Measurements from ENCODE around the gene SCN8A. TPM values are rescaled to one million over a fixed set of nuclear protein-coding genes. Genes with fewer than 3 reads are reported as not detected.

SCN8A gene
- total RNA-seq, 1 experiment from 2014 or later, result 4.3 TPM

- Histone ChIP-seq H3K4me3 (no peak overlapping the region), H3K27me3 (replicated peaks) (no peaks in the 10 kb centered on the region), H3K36me3 (no peaks in the 10 kb centered on the region; the same call in 1 of the 2 replicates), H3K4me1 (replicated peaks) (peaks cover 21% of the 10 kb centered on the region), H3K9me3 (replicated peaks) (no peaks in the 10 kb centered on the region), H3K27ac (no peak overlapping the region)
- DNase-seq (ENCODE audit: low read depth in 1 of 2, low spot score in 2 of 2), result no peak
Measured at GRCh38 chr12:51687614-51688013, 96.6 kb downstream of the SCN8A start.

GRCh38 chr12:51689983-51690382, 99.0 kb downstream of the SCN8A start:
- H3K4me3 ChIP-seq, result no peak overlapping the region
- no peak for DNase-seq (ENCODE audit: low read depth in 1 of 2, low spot score in 2 of 2)
- H3K27ac ChIP-seq, result no peak overlapping the region
- no peaks in the 10 kb centered on the region for H3K9me3 ChIP-seq (replicated peaks)
- no peaks in the 10 kb centered on the region for H3K27me3 ChIP-seq (replicated peaks)
- no peaks in the 10 kb centered on the region; the same call in 1 of the 2 replicates for H3K36me3 ChIP-seq
- peaks cover 13% of the 10 kb centered on the region for H3K4me1 ChIP-seq (replicated peaks)

GRCh38 chr12:51692016-51692415, 101.0 kb downstream of the SCN8A start:
- Histone ChIP-seq H3K27me3 (replicated peaks) (no peaks in the 10 kb centered on the region), H3K4me3 (no peak overlapping the region), H3K36me3 (no peaks in the 10 kb centered on the region; the same call in 1 of the 2 replicates), H3K27ac (no peak overlapping the region), H3K9me3 (replicated peaks) (no peaks in the 10 kb centered on the region), H3K4me1 (replicated peaks) (peaks cover 1% of the 10 kb centered on the region; the same call in 1 of the 2 replicates)
- no peak for DNase-seq (ENCODE audit: low read depth in 1 of 2, low spot score in 2 of 2)

GRCh38 chr12:51693569-51693968, 102.5 kb downstream of the SCN8A start:
- Histone ChIP-seq H3K9me3 (replicated peaks) (no peaks in the 10 kb centered on the region), H3K27ac (no peak overlapping the region)

GRCh38 chr12:51694146-51694545, 103.1 kb downstream of the SCN8A start:
- H3K36me3 ChIP-seq, result no peaks in the 10 kb centered on the region
- H3K9me3 ChIP-seq (replicated peaks), result no peaks in the 10 kb centered on the region
- no peaks in the 10 kb centered on the region for H3K4me1 ChIP-seq (replicated peaks)
- H3K27me3 ChIP-seq (replicated peaks), result no peaks in the 10 kb centered on the region
- DNase-seq (ENCODE audit: low read depth in 1 of 2, low spot score in 2 of 2), result no peak
- H3K4me3 ChIP-seq, result no peak overlapping the region
- no peak overlapping the region for H3K27ac ChIP-seq

More at GRCh38 chr12:51693569-51693968, 102.5 kb downstream of the SCN8A start:
- no peaks in the 10 kb centered on the region for H3K36me3 ChIP-seq
- no peaks in the 10 kb centered on the region for H3K27me3 ChIP-seq (replicated peaks)
- H3K4me1 ChIP-seq (replicated peaks), result no peaks in the 10 kb centered on the region
- no peak for DNase-seq (ENCODE audit: low read depth in 1 of 2, low spot score in 2 of 2)
- H3K4me3 ChIP-seq, result no peak overlapping the region

GRCh38 chr12:51695241-51696010, 104.4 kb downstream of the SCN8A start:
- Histone ChIP-seq H3K9me3 (replicated peaks) (no peaks in the 10 kb centered on the region), H3K27me3 (replicated peaks) (no peaks in the 10 kb centered on the region), H3K4me1 (replicated peaks) (no peaks in the 10 kb centered on the region), H3K27ac (no peak overlapping the region), H3K36me3 (no peaks in the 10 kb centered on the region), H3K4me3 (no peak overlapping the region)
- DNase-seq (ENCODE audit: low read depth in 1 of 2, low spot score in 2 of 2), result no peak

GRCh38 chr12:51699219-51699618, 108.2 kb downstream of the SCN8A start:
- no peaks in the 10 kb centered on the region for H3K9me3 ChIP-seq (replicated peaks)
- no peak overlapping the region for H3K27ac ChIP-seq
- DNase-seq (ENCODE audit: low read depth in 1 of 2, low spot score in 2 of 2), result no peak
- H3K4me3 ChIP-seq, result no peak overlapping the region
- H3K36me3 ChIP-seq, result 0 out of 2 replicates have a peak, but pooled peaks cover 3% of the 10 kb centered on the region
- no peaks in the 10 kb centered on the region for H3K4me1 ChIP-seq (replicated peaks)
- H3K27me3 ChIP-seq (replicated peaks), result no peaks in the 10 kb centered on the region

- no peak overlapping the region for H3K27ac ChIP-seq
- no peaks in the 10 kb centered on the region for H3K9me3 ChIP-seq (replicated peaks)
- DNase-seq (ENCODE audit: low read depth in 1 of 2, low spot score in 2 of 2), result no peak
- H3K4me3 ChIP-seq, result no peak overlapping the region
- no peaks in the 10 kb centered on the region for H3K27me3 ChIP-seq (replicated peaks)
- H3K36me3 ChIP-seq, result peaks cover 6% of the 10 kb centered on the region; the same call in 1 of the 2 replicates
- H3K4me1 ChIP-seq (replicated peaks), result no peaks in the 10 kb centered on the region
Measured at GRCh38 chr12:51700887-51701286, 109.9 kb downstream of the SCN8A start.

- Histone ChIP-seq H3K4me1 (replicated peaks) (no peaks in the 10 kb centered on the region), H3K4me3 (no peak overlapping the region), H3K27me3 (replicated peaks) (no peaks in the 10 kb centered on the region), H3K9me3 (replicated peaks) (no peaks in the 10 kb centered on the region), H3K27ac (no peak overlapping the region), H3K36me3 (peaks cover 6% of the 10 kb centered on the region; the same call in 1 of the 2 replicates)
- DNase-seq (ENCODE audit: low read depth in 1 of 2, low spot score in 2 of 2), result no peak
Measured at GRCh38 chr12:51702587-51702986, 111.6 kb downstream of the SCN8A start.

GRCh38 chr12:51705450-51705849, 114.4 kb downstream of the SCN8A start:
- Histone ChIP-seq H3K4me1 (replicated peaks) (no peaks in the 10 kb centered on the region), H3K9me3 (replicated peaks) (no peaks in the 10 kb centered on the region), H3K27ac (no peak overlapping the region), H3K4me3 (no peak overlapping the region), H3K27me3 (replicated peaks) (no peaks in the 10 kb centered on the region), H3K36me3 (peaks cover 6% of the 10 kb centered on the region; the same call in 1 of the 2 replicates)
- no peak for DNase-seq (ENCODE audit: low read depth in 1 of 2, low spot score in 2 of 2)

GRCh38 chr12:51706206-51706605, 115.2 kb downstream of the SCN8A start:
- H3K36me3 ChIP-seq, result peaks cover 5% of the 10 kb centered on the region; the same call in 1 of the 2 replicates
- no peak overlapping the region for H3K4me3 ChIP-seq
- no peaks in the 10 kb centered on the region for H3K27me3 ChIP-seq (replicated peaks)
- no peak overlapping the region for H3K27ac ChIP-seq
- no peaks in the 10 kb centered on the region for H3K4me1 ChIP-seq (replicated peaks)
- no peak for DNase-seq (ENCODE audit: low read depth in 1 of 2, low spot score in 2 of 2)
- H3K9me3 ChIP-seq (replicated peaks), result no peaks in the 10 kb centered on the region

- H3K36me3 ChIP-seq, result no peaks in the 10 kb centered on the region
- H3K4me3 ChIP-seq, result no peak overlapping the region
- H3K27me3 ChIP-seq (replicated peaks), result no peaks in the 10 kb centered on the region
- H3K9me3 ChIP-seq (replicated peaks), result no peaks in the 10 kb centered on the region
- H3K27ac ChIP-seq, result peak overlapping the region; percentile 23; the same call in 1 of the 2 replicates
- H3K4me1 ChIP-seq (replicated peaks), result peaks cover 10% of the 10 kb centered on the region
- peak in 1 of 2 experiments; percentile 36 for DNase-seq (ENCODE audit: low read depth in 1 of 2, low spot score in 2 of 2)
Measured at GRCh38 chr12:51714666-51715065, 123.6 kb downstream of the SCN8A start.

- no peak overlapping the region for H3K4me3 ChIP-seq
- H3K36me3 ChIP-seq, result no peaks in the 10 kb centered on the region
- no peaks in the 10 kb centered on the region for H3K27me3 ChIP-seq (replicated peaks)
- peaks cover 10% of the 10 kb centered on the region for H3K4me1 ChIP-seq (replicated peaks)
- H3K27ac ChIP-seq, result no peak overlapping the region
- no peak for DNase-seq (ENCODE audit: low read depth in 1 of 2, low spot score in 2 of 2)
- no peaks in the 10 kb centered on the region for H3K9me3 ChIP-seq (replicated peaks)
Measured at GRCh38 chr12:51717326-51717925, 126.4 kb downstream of the SCN8A start.

- no peaks in the 10 kb centered on the region for H3K4me1 ChIP-seq (replicated peaks)
- no peaks in the 10 kb centered on the region for H3K9me3 ChIP-seq (replicated peaks)
- no peaks in the 10 kb centered on the region for H3K36me3 ChIP-seq
- no peak overlapping the region for H3K4me3 ChIP-seq
- no peaks in the 10 kb centered on the region for H3K27me3 ChIP-seq (replicated peaks)
- no peak for DNase-seq (ENCODE audit: low read depth in 1 of 2, low spot score in 2 of 2)
- H3K27ac ChIP-seq, result no peak overlapping the region
Measured at GRCh38 chr12:51721282-51721940, 130.4 kb downstream of the SCN8A start.
